Keratinocyte (primary cell): ENCODE results near the gene STMND1. TPM values are rescaled to one million over a fixed set of nuclear protein-coding genes. Genes with fewer than 3 reads are reported as not detected.

ENCODE experiments used
- DNase-seq: peaks from one replicate; pipeline ENCODE4 v3.0.0-alpha.2; 2011; ENCODE audit warnings: low read depth, missing footprints, low spot score
- FAIRE-seq: peaks from 2 replicates; lab custom pipeline; 2011; peaks lifted over from hg19 to GRCh38; lab: Jason Lieb, UNC
- H2AFZ ChIP-seq: 2 replicates; pipeline ENCODE4 v1.6.0; 2012; ENCODE audit warnings: low read length, control low read depth, inconsistent platforms; ENCODE audit not compliant: control insufficient read depth
- H3K27ac ChIP-seq: 2 replicates; pipeline ENCODE4 v1.5.1; 2011; ENCODE audit warnings: low read length; ENCODE audit not compliant: control insufficient read depth, insufficient read depth
- H3K27me3 ChIP-seq: 3 replicates; pipeline ENCODE4 v1.6.0; 2011; ENCODE audit warnings: low read length; ENCODE audit not compliant: control insufficient read depth, insufficient read depth; ENCODE audit errors: extremely low read depth
- H3K36me3 ChIP-seq, 2 experiments: 2 replicates in 1 of 2; 3 replicates in 1 of 2; pipeline ENCODE4 v1.5.1; 2011; ENCODE audit warnings: low read length in 2 of 2, mild to moderate bottlenecking in 1 of 2; ENCODE audit not compliant: control insufficient read depth in 2 of 2, insufficient read depth in 2 of 2; ENCODE audit errors: extremely low read depth in 1 of 2
- H3K4me1 ChIP-seq: 3 replicates; pipeline ENCODE4 v1.5.1; 2011; ENCODE audit warnings: low read length; ENCODE audit not compliant: control insufficient read depth, insufficient read depth; ENCODE audit errors: extremely low read depth
- H3K4me2 ChIP-seq: 3 replicates; pipeline ENCODE4 v1.6.0; 2011; ENCODE audit warnings: low read depth, low read length; ENCODE audit not compliant: control insufficient read depth, insufficient read depth; ENCODE audit errors: extremely low read depth
- H3K4me3 ChIP-seq, 3 experiments: fragments of 200-600 bp in 1 of 3; sonication (generic) in 1 of 3; 2 replicates in 2 of 3; 3 replicates in 1 of 3; pipeline ENCODE4 v1.5.1; 2011 to 2016; ENCODE audit warnings: low read length in 3 of 3, mild to moderate bottlenecking in 3 of 3, control low read depth in 2 of 3, inconsistent platforms in 1 of 3, low read depth in 1 of 3, mixed read lengths in 1 of 3, mixed run types in 1 of 3, moderate library complexity in 1 of 3; ENCODE audit not compliant: control insufficient read depth in 2 of 3, insufficient read depth in 2 of 3; ENCODE audit errors: extremely low read depth in 1 of 3
- H3K79me2 ChIP-seq: 2 replicates; pipeline ENCODE4 v1.6.0; 2012; ENCODE audit warnings: low read length; ENCODE audit not compliant: control insufficient read depth, insufficient read depth
- H3K9ac ChIP-seq: 3 replicates; pipeline ENCODE4 v1.6.0; 2011; ENCODE audit warnings: low read length; ENCODE audit not compliant: control insufficient read depth, insufficient read depth; ENCODE audit errors: extremely low read depth
- H3K9me1 ChIP-seq: 3 replicates; pipeline ENCODE4 v1.6.0; 2011; ENCODE audit warnings: low read length; ENCODE audit not compliant: control insufficient read depth, insufficient read depth; ENCODE audit errors: extremely low read depth
- H3K9me3 ChIP-seq: 2 replicates; pipeline ENCODE4 v1.5.1; 2012; ENCODE audit warnings: low read depth, low read length; ENCODE audit not compliant: control insufficient read depth
- H4K20me1 ChIP-seq: 3 replicates; pipeline ENCODE4 v1.6.0; 2011; ENCODE audit warnings: low read length; ENCODE audit not compliant: control insufficient read depth, insufficient read depth; ENCODE audit errors: extremely low read depth
- EZH2 ChIP-seq: IDR thresholded peaks from one replicate; pipeline ENCODE4 v1.6.1; 2012; ENCODE audit warnings: inconsistent platforms, mild to moderate bottlenecking, low read length, moderate library complexity
- dilution Hi-C: fragments of 300-500 bp; cut with MboI; formaldehyde crosslinking; loops from one replicate; pipeline ENCODE4 v1.7.0; 2020; ENCODE audit warnings: low sequenced_read_pairs; ENCODE audit not compliant: extremely low pct_ligation_motif_present
- polyA plus RNA-seq, 5 experiments: library from polyadenylated mRNA; depleted of rRNA in 3 of 5; stranded (reverse) in 3 of 5; stranded (forward) in 1 of 5; unstranded in 1 of 5; fragments of >200 nt; gene quantifications; 1 replicate in 1 of 5; 2 replicates in 3 of 5; 3 replicates in 1 of 5; pipeline versions ENCODE4 v1.2.1 to v1.2.3, GENCODE V29; 2011 to 2012; ENCODE audit warnings: missing spikeins in 2 of 5, low read depth in 1 of 5, low replicate concordance in 1 of 5
- TF ChIP-seq, protein P1 (sequence below), 3 experiments: IDR thresholded peaks in 1 of 3; conservative IDR thresholded peaks in 1 of 3; optimal IDR thresholded peaks in 1 of 3; 2 replicates in 2 of 3; 3 replicates in 1 of 3; pipeline versions ENCODE3 to v1.5.1; 2011; ENCODE audit warnings: low read length in 3 of 3, mild to moderate bottlenecking in 3 of 3, moderate library complexity in 2 of 3, control low read depth in 1 of 3, inconsistent platforms in 1 of 3; ENCODE audit not compliant: insufficient read depth in 2 of 3; ENCODE audit errors: extremely low read depth in 1 of 3

The STMND1 gene
- polyA plus RNA-seq, 1 donor (not counting 4 experiments of a cell fraction or from before 2014, with no cell fraction given), result not detected

DNA sequence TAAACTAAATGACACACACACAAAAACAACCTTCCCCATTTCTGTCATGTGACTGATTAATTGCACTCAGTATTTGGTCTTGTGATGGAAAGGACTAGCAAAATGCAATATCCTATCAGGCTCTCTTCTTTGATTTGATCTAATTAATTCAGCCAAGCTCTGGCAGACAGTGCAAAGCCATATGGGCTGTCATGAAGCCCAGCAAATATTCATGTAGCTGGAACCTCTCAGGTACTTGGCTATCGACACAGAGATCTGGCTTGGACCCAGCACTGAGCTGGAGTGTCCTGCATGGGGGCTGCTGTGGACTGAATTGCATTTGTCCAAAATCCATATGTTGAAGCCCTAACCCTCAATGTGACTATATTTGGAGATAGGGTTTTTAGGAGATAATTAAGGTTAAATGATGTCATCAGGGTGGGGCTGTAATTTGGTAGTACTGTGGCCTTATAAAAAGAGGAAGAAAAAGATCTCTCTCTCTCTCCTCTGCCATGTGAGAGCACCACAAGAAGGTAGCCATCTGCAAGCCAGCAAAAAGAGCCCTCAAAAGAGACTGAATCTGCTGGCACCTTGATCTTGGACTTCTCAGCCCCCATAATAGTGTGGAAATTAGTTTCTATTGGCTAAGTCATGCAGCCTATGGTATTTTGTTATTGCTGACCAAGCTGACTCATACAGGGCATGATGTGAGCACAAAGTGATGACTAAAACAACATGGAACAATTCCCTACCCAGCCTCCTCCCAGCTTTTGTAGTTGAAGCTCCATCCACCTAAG is 77.1 kb downstream of the STMND1 start:
- H3K4me2 ChIP-seq, result no peak overlapping the region
- H4K20me1 ChIP-seq, result no peaks in the 10 kb centered on the region
- H3K9ac ChIP-seq, result no peak overlapping the region
- peaks cover 9% of the 10 kb centered on the region for H3K4me1 ChIP-seq
- no peak overlapping the region for H2AFZ ChIP-seq
- dilution Hi-C loops, result no loop called here
- H3K79me2 ChIP-seq, result no peaks in the 10 kb centered on the region
- no peaks in the 10 kb centered on the region for H3K9me1 ChIP-seq
- no peaks in the 10 kb centered on the region for H3K27me3 ChIP-seq
- H3K36me3 ChIP-seq, result no peaks in the 10 kb centered on the region
- FAIRE-seq (peak; percentile 26), DNase-seq (no peak)
- H3K9me3 ChIP-seq, result no peaks in the 10 kb centered on the region
- H3K4me3 ChIP-seq, result no peak overlapping the region
- TF ChIP-seq, protein P1, sequence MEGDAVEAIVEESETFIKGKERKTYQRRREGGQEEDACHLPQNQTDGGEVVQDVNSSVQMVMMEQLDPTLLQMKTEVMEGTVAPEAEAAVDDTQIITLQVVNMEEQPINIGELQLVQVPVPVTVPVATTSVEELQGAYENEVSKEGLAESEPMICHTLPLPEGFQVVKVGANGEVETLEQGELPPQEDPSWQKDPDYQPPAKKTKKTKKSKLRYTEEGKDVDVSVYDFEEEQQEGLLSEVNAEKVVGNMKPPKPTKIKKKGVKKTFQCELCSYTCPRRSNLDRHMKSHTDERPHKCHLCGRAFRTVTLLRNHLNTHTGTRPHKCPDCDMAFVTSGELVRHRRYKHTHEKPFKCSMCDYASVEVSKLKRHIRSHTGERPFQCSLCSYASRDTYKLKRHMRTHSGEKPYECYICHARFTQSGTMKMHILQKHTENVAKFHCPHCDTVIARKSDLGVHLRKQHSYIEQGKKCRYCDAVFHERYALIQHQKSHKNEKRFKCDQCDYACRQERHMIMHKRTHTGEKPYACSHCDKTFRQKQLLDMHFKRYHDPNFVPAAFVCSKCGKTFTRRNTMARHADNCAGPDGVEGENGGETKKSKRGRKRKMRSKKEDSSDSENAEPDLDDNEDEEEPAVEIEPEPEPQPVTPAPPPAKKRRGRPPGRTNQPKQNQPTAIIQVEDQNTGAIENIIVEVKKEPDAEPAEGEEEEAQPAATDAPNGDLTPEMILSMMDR (optimal IDR thresholded peaks at IDR 0.05 in 1 of 3, IDR thresholded peaks at IDR 0.05 in 1 of 3, conservative IDR thresholded peaks at IDR 0.05 in 1 of 3; ENCODE audit: extremely low read depth in 1 of 3, insufficient read depth in 2 of 3, low read length in 3 of 3), result no peak
- TF ChIP-seq EZH2, result no peak
- H3K27ac ChIP-seq, result peak overlapping the region; percentile 57

DNA sequence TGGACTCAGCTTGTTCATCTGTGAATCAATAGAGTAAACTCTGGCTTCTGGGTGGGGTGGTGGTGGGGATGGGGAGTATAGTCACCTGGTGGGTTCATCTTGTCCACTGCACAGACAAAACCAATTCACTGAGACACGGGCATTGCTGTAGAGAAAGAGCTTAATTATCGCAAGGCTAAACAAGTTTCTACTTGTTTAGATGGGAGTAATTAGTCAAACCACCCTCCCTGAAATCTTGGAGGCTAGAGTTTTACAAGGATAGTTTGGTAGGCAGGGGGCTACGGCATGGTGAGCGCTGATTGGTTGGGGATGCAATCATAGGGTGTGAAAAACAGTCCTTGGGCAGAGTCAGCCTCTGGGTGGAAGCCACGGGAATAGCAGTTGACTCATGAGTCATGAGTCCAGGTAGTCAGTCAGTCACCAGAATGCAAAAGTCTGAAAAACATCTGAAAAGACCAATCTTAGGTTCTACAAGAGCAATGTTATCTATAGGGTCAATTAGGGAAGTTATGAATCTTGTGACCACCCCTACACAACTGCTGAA is 77.8 kb downstream of the STMND1 start:
- no peaks in the 10 kb centered on the region for H3K9me3 ChIP-seq
- dilution Hi-C loops, result no loop called here
- peak overlapping the region; percentile 57 for H3K27ac ChIP-seq
- no peaks in the 10 kb centered on the region for H4K20me1 ChIP-seq
- no peak for TF ChIP-seq EZH2
- TF ChIP-seq, protein P1 (optimal IDR thresholded peaks at IDR 0.05 in 1 of 3, IDR thresholded peaks at IDR 0.05 in 1 of 3, conservative IDR thresholded peaks at IDR 0.05 in 1 of 3; ENCODE audit: extremely low read depth in 1 of 3, insufficient read depth in 2 of 3, low read length in 3 of 3), result no peak
- no peaks in the 10 kb centered on the region for H3K9me1 ChIP-seq
- H3K79me2 ChIP-seq, result no peaks in the 10 kb centered on the region
- no peak overlapping the region for H3K4me3 ChIP-seq
- H3K36me3 ChIP-seq, result no peaks in the 10 kb centered on the region
- DNase-seq (no peak), FAIRE-seq (peak; percentile 29)
- no peak overlapping the region for H2AFZ ChIP-seq
- H3K4me2 ChIP-seq, result no peak overlapping the region
- no peak overlapping the region for H3K9ac ChIP-seq
- peaks cover 9% of the 10 kb centered on the region for H3K4me1 ChIP-seq
- no peaks in the 10 kb centered on the region for H3K27me3 ChIP-seq

Other genes with a start within 250 kb of the STMND1 start
- gene RBM24, start 179.3 kb downstream of the STMND1 start, polyA plus RNA-seq, result 1.3 to 1.9 TPM (median 1.3 TPM) in 3 replicates